SU-DHL-6 (cell line): Measurements from ENCODE around the gene TRIM38.

Source experiments
- H2AFZ ChIP-seq: fragments of 200-600 bp; sonication (generic); 2 replicates; pipeline ENCODE4 v1.6.1; 2014; ENCODE audit warnings: low read depth, mild to moderate bottlenecking, moderate library complexity, mixed read lengths, antibody characterized with exemption, low read length; ENCODE audit not compliant: severe bottlenecking
- H3F3A ChIP-seq: fragments of 200-600 bp; shearing (Covaris generic); 2 replicates; pipeline ENCODE4 v1.6.0; 2016; ENCODE audit warnings: antibody characterized with exemption, mild to moderate bottlenecking; ENCODE audit not compliant: insufficient read depth
- H3K27ac ChIP-seq: fragments of 200-600 bp; sonication (generic); 2 replicates; pipeline ENCODE4 v1.5.1; 2016; ENCODE audit warnings: low read depth, mild to moderate bottlenecking, low read length, moderate library complexity, mixed read lengths
- H3K27me3 ChIP-seq: fragments of 200-600 bp; sonication (generic), shearing (Covaris generic); 2 replicates; pipeline ENCODE4 v1.6.0; 2014; ENCODE audit warnings: mild to moderate bottlenecking, low read length
- H3K36me3 ChIP-seq: fragments of 200-600 bp; sonication (generic); 2 replicates; pipeline ENCODE4 v1.6.1; 2014; ENCODE audit warnings: mild to moderate bottlenecking, low read length, mixed read lengths
- H3K4me2 ChIP-seq: fragments of 300-600, 200-600 bp; shearing (Covaris generic), sonication (generic); 2 replicates; pipeline ENCODE4 v1.6.0; 2014; ENCODE audit warnings: low read length, low read depth, mild to moderate bottlenecking; ENCODE audit not compliant: poor library complexity, severe bottlenecking
- H3K4me3 ChIP-seq: fragments of 200-600 bp; sonication (generic); 2 replicates; pipeline ENCODE4 v1.5.1; 2014; ENCODE audit warnings: antibody characterized with exemption, low read length, mild to moderate bottlenecking, mixed read lengths; ENCODE audit not compliant: insufficient read depth, poor library complexity, severe bottlenecking
- H3K79me2 ChIP-seq: fragments of 200-600 bp; sonication (generic); 2 replicates; pipeline ENCODE4 v1.6.1; 2014; ENCODE audit warnings: mild to moderate bottlenecking, low read length, moderate library complexity; ENCODE audit not compliant: insufficient read depth
- H3K9ac ChIP-seq: fragments of 200-600 bp; sonication (generic); 2 replicates; pipeline ENCODE4 v1.7.0; 2014; ENCODE audit warnings: mild to moderate bottlenecking, low read length
- H3K9me2 ChIP-seq: fragments of 200-600 bp; sonication (generic); replicated peaks from 2 replicates; pipeline ENCODE4 v1.6.1; 2014; ENCODE audit warnings: low read length; ENCODE audit not compliant: insufficient read depth
- H3K9me3 ChIP-seq: fragments of 200-600 bp; sonication (generic); 2 replicates; pipeline ENCODE4 v1.6.1; 2014; ENCODE audit warnings: low read length, mixed read lengths; ENCODE audit not compliant: insufficient read depth
- H4K20me1 ChIP-seq: fragments of 200-600 bp; sonication (generic); 2 replicates; pipeline ENCODE4 v1.6.1; 2014; ENCODE audit warnings: low read depth, mild to moderate bottlenecking, antibody characterized with exemption, low read length, moderate library complexity, mixed read lengths
- CTCF ChIP-seq: fragments of 200-600 bp; sonication (generic); IDR thresholded peaks from one replicate; pipeline ENCODE4 v1.5.1; 2017; ENCODE audit warnings: antibody characterized with exemption, mild to moderate bottlenecking, low read length, moderate library complexity; ENCODE audit not compliant: insufficient read depth, poor library complexity, severe bottlenecking
- EZH2phosphoT487 ChIP-seq: fragments of 200-600 bp; sonication (generic), shearing (Covaris generic); conservative IDR thresholded peaks from 2 replicates; pipeline ENCODE4 v1.6.1; 2018; ENCODE audit warnings: mild to moderate bottlenecking, antibody characterized with exemption, low read length, moderate library complexity, mixed read lengths

TRIM38 gene

DNA sequence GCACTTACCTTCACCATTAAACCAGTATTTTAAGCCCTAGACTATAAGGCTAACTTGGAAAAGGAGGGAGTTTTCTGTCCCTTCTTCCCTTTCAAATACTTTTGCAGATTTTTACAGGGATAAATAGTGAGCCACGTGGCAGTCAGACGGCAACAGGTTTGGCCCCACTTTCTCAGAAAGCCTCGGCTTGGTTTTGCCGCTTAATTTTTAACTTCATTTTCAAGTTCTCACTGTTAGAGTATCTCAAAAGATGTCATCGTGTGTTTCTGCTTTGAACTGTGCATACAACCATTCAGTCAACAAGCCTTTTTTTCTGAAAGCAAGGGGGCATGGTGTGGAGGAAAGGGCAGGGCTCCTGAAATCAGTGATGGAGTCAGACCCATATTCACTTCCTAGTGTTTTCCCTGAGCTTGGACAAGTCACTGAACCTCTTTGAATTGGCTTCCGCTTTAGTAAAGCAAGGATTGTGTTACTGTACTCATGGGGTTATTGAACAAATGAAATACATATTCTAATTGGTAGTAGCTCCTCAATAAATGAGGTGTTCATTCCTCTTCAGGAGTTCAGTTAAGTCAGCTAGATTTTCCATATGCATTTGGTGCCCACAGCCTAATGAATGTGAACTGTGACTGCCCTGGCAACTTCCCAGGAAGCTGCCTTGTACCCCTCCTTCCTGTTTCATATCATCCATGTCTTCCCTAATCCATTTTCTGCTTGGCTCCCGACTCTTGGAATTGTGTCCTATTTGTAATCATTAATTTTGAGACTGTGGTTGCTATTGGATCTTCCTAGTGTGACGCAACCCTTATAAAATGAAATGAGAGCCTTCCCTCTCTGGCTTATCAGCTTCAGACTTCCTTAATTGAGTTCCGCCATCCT is 31.8 kb upstream of the TRIM38 start, which contains the start of gene SLC17A2:
TSS of gene SLC17A2 (minus strand) at position 160 of the 879 bp plus-strand sequence. CDS start 4,895 bp downstream, outside the sequence.
- H3K9me2 ChIP-seq, result no peaks in the 10 kb centered on the region
- H3F3A ChIP-seq, result no peaks in the 10 kb centered on the region
- no peaks in the 10 kb centered on the region for H3K79me2 ChIP-seq
- no peak within 1 kb of the TSS for H3K4me2 ChIP-seq
- no peak within 1 kb of the TSS for H2AFZ ChIP-seq
- no peaks in the 10 kb centered on the region for H3K36me3 ChIP-seq
- TF ChIP-seq CTCF, result no peak
- TF ChIP-seq EZH2phosphoT487, result no peak
- no peaks in the 10 kb centered on the region for H4K20me1 ChIP-seq
- H3K9me3 ChIP-seq, result no peaks in the 10 kb centered on the region
- no peak within 1 kb of the TSS for H3K27ac ChIP-seq
- no peak within 1 kb of the TSS for H3K4me3 ChIP-seq
- H3K9ac ChIP-seq, result no peak within 1 kb of the TSS
- H3K27me3 ChIP-seq, result no peaks in the 10 kb centered on the region

DNA sequence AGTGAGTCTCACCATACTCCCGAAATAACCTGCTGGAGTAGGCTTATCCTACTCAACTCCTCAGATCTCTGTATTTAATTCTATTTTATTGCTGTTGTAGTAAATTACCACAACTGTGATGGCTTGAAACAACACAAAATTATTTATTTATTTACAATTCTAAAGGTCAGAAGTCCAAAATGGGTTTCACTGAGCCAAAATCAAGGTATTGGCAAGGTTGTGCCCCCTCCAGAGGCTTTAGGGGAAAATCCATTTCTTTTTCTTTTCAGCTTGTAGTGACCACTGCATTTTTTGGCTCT is 31.2 kb upstream of the TRIM38 start:
- H3K27ac ChIP-seq, result no peak overlapping the region
- no peaks in the 10 kb centered on the region for H3K27me3 ChIP-seq
- no peaks in the 10 kb centered on the region for H3K9me2 ChIP-seq
- no peaks in the 10 kb centered on the region for H3K36me3 ChIP-seq
- no peaks in the 10 kb centered on the region for H3K79me2 ChIP-seq
- no peak overlapping the region for H3K4me2 ChIP-seq
- TF ChIP-seq CTCF (no peak), EZH2phosphoT487 (no peak)
- H3K9ac ChIP-seq, result no peak overlapping the region
- no peaks in the 10 kb centered on the region for H4K20me1 ChIP-seq
- H3K4me3 ChIP-seq, result no peak overlapping the region
- H3K9me3 ChIP-seq, result no peaks in the 10 kb centered on the region
- H3F3A ChIP-seq, result no peaks in the 10 kb centered on the region
- no peak overlapping the region for H2AFZ ChIP-seq

DNA sequence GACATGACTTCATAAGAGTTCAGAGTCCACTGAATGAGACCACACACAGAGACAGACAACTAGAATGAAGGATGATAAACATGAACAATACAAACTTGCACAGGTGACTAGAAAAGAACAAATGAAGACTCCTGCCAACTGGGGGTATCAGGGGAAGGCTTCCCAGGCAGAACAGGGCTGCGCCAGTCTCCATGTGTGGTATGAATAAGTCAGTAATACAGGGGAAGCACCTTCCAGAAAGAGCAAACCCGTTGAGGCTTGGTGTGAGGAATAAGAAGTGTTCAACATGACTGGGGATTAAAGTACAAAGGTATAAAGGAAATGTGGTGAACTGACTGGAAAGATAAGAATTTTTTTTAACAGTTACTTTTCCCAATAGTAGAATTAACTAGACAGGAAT is 28.4 kb upstream of the TRIM38 start:
- H3K27ac ChIP-seq, result no peak overlapping the region
- H2AFZ ChIP-seq, result no peak overlapping the region
- no peaks in the 10 kb centered on the region for H3K27me3 ChIP-seq
- H3K4me2 ChIP-seq, result no peak overlapping the region
- TF ChIP-seq CTCF, result no peak
- no peak for TF ChIP-seq EZH2phosphoT487
- no peak overlapping the region for H3K4me3 ChIP-seq
- no peaks in the 10 kb centered on the region for H3K9me2 ChIP-seq
- H3F3A ChIP-seq, result no peaks in the 10 kb centered on the region
- H4K20me1 ChIP-seq, result no peaks in the 10 kb centered on the region
- H3K79me2 ChIP-seq, result no peaks in the 10 kb centered on the region
- H3K9me3 ChIP-seq, result no peaks in the 10 kb centered on the region
- H3K9ac ChIP-seq, result no peak overlapping the region
- H3K36me3 ChIP-seq, result no peaks in the 10 kb centered on the region
